SK-N-SH (cell line): ENCODE measurements around the gene IFITM5. TPM values are rescaled to one million over a fixed set of nuclear protein-coding genes. Genes with fewer than 3 reads are reported as not detected.

Experiments used
- CTCF ChIA-PET: fragments of 300-600, 350-600 bp; formaldehyde crosslinking; extraction: SDS; loops from one replicate; lab custom pipeline; 2021; lab: Yijun Ruan, JAX
- POLR2A ChIA-PET: fragments of 350-600 bp; sonication (Branson Sonifier 250); formaldehyde crosslinking; extraction: SDS; loops from one replicate; lab custom pipeline; 2020; ENCODE audit warnings: antibody characterized with exemption, inconsistent platforms; lab: Yijun Ruan, JAX
- DNase-seq: peaks from one replicate; pipeline ENCODE4 v3.0.0; 2012
- H2AFZ ChIP-seq: fragments of 200-600 bp; sonication (generic); 2 replicates; pipeline ENCODE4 v1.8.1; 2016; ENCODE audit warnings: antibody characterized with exemption, mild to moderate bottlenecking, low read depth
- H3F3A ChIP-seq: fragments of 200-600 bp; sonication (generic); replicated peaks from 2 replicates; pipeline ENCODE3; 2016; ENCODE audit warnings: antibody characterized with exemption, mild to moderate bottlenecking; ENCODE audit not compliant: insufficient read depth
- H3K27ac ChIP-seq, 2 experiments: fragments of 200-500 bp in 1 of 2; fragments of 200-600 bp in 1 of 2; sonication (Bioruptor generic) in 1 of 2; sonication (generic), shearing (Covaris generic) in 1 of 2; 2 replicates each; pipeline versions ENCODE4 v1.5.1 to v1.6.1; 2014 to 2016; ENCODE audit warnings: low read depth in 2 of 2, inconsistent platforms in 1 of 2, low read length in 1 of 2, mild to moderate bottlenecking in 1 of 2, mixed read lengths in 1 of 2
- H3K27me3 ChIP-seq: fragments of 200-600 bp; sonication (generic), shearing (Covaris generic); 2 replicates; pipeline ENCODE4 v1.6.1; 2016; ENCODE audit warnings: mixed run types; ENCODE audit not compliant: insufficient read depth
- H3K36me3 ChIP-seq, 2 experiments: fragments of 200-500 bp in 1 of 2; fragments of 200-600 bp in 1 of 2; sonication (Bioruptor generic) in 1 of 2; sonication (generic) in 1 of 2; replicated peaks in 1 of 2; 2 replicates each; pipeline versions ENCODE3 to v1.5.1; 2014 to 2016; ENCODE audit warnings: low read length in 1 of 2, mild to moderate bottlenecking in 1 of 2; ENCODE audit not compliant: insufficient read depth in 2 of 2, control insufficient read depth in 1 of 2
- H3K4me1 ChIP-seq, 2 experiments: fragments of 200-500 bp in 1 of 2; fragments of 200-600 bp in 1 of 2; sonication (Bioruptor generic) in 1 of 2; sonication (generic), shearing (Covaris generic) in 1 of 2; 2 replicates each; pipeline versions ENCODE4 v1.5.1 to v1.6.1; 2014 to 2016; ENCODE audit warnings: low read depth in 1 of 2, low read length in 1 of 2, mixed run types in 1 of 2; ENCODE audit not compliant: insufficient read depth in 2 of 2, control insufficient read depth in 1 of 2
- H3K4me2 ChIP-seq: fragments of 200-600 bp; sonication (generic), shearing (Covaris generic); 2 replicates; pipeline ENCODE4 v1.6.1; 2017; ENCODE audit warnings: mixed run types
- H3K4me3 ChIP-seq, 2 experiments: fragments of 200-500 bp in 1 of 2; fragments of 200-600 bp in 1 of 2; sonication (Bioruptor generic) in 1 of 2; sonication (generic), shearing (Covaris generic) in 1 of 2; 2 replicates each; pipeline versions ENCODE4 v1.5.1 to v1.8.1; 2014 to 2016; ENCODE audit warnings: low read depth in 2 of 2, inconsistent platforms in 1 of 2, low read length in 1 of 2, mild to moderate bottlenecking in 1 of 2, mixed read lengths in 1 of 2, moderate library complexity in 1 of 2
- H3K79me2 ChIP-seq: fragments of 200-600 bp; sonication (generic); 2 replicates; pipeline ENCODE4 v1.8.1; 2017; ENCODE audit warnings: mild to moderate bottlenecking; ENCODE audit not compliant: insufficient read depth
- H3K9ac ChIP-seq: fragments of 200-600 bp; sonication (generic); 2 replicates; pipeline ENCODE4 v1.6.1; 2017; ENCODE audit warnings: mixed run types
- H3K9me2 ChIP-seq: fragments of 200-600 bp; sonication (generic); 2 replicates; pipeline ENCODE4 v1.6.1; 2017; ENCODE audit warnings: mixed run types
- H3K9me3 ChIP-seq: fragments of 200-600 bp; sonication (generic); 2 replicates; pipeline ENCODE4 v1.6.1; 2017; ENCODE audit warnings: mixed run types, mild to moderate bottlenecking, moderate library complexity
- H4K20me1 ChIP-seq: fragments of 200-600 bp; sonication (generic); 2 replicates; pipeline ENCODE4 v1.6.1; 2017; ENCODE audit warnings: mild to moderate bottlenecking, mixed run types; ENCODE audit not compliant: insufficient read depth
- CHD2 ChIP-seq: fragments of 150-350 bp; IDR thresholded peaks from 2 replicates; pipeline ENCODE4 v1.6.1; 2018; ENCODE audit warnings: low read length; ENCODE audit not compliant: partially characterized antibody
- CTCF ChIP-seq: fragments of 200-600 bp; sonication (generic); IDR thresholded peaks from 2 replicates; pipeline ENCODE4 v1.6.1; 2017; ENCODE audit warnings: antibody characterized with exemption, mild to moderate bottlenecking, moderate library complexity
- ELF1 ChIP-seq: IDR thresholded peaks from 2 replicates; pipeline ENCODE4 v1.4.0; 2012
- EZH2phosphoT487 ChIP-seq: fragments of 200-600 bp; sonication (generic); IDR thresholded peaks from 2 replicates; pipeline ENCODE4 v1.6.1; 2017; ENCODE audit warnings: low read depth, mixed run types, mild to moderate bottlenecking, antibody characterized with exemption, moderate library complexity, borderline replicate concordance
- FOSL2 ChIP-seq: IDR thresholded peaks from 2 replicates; pipeline ENCODE4 v1.4.0; 2012; ENCODE audit warnings: low read depth, mild to moderate bottlenecking, moderate library complexity, borderline replicate concordance
- FOXJ3 ChIP-seq: sonication (generic); formaldehyde crosslinking; IDR thresholded peaks from 2 replicates; pipeline ENCODE4 v1.5.1; 2020; ENCODE audit warnings: mild to moderate bottlenecking, missing genetic modification reagents
- FOXM1 ChIP-seq: IDR thresholded peaks from 2 replicates; pipeline ENCODE4 v1.4.0; 2012; ENCODE audit warnings: low read depth, mild to moderate bottlenecking
- NRF1 ChIP-seq: IDR thresholded peaks from 2 replicates; pipeline ENCODE4 v1.6.1; 2012; ENCODE audit warnings: low read depth, mild to moderate bottlenecking, low read length
- RAD21 ChIP-seq: IDR thresholded peaks from 2 replicates; pipeline ENCODE4 v1.6.1; 2012; ENCODE audit warnings: mild to moderate bottlenecking, low read length
- REST ChIP-seq: IDR thresholded peaks from 2 replicates; pipeline ENCODE4 v1.6.1; 2012; ENCODE audit warnings: mild to moderate bottlenecking, low read depth, low read length, moderate library complexity
- RFX5 ChIP-seq: IDR thresholded peaks from 2 replicates; pipeline ENCODE4 v1.6.1; 2012; ENCODE audit warnings: mild to moderate bottlenecking, improper control_type of control experiment, low read length
- RXRA ChIP-seq: IDR thresholded peaks from 2 replicates; pipeline ENCODE4 v1.4.0; 2012; ENCODE audit warnings: low read depth, mild to moderate bottlenecking, borderline replicate concordance
- TAF1 ChIP-seq: IDR thresholded peaks from 2 replicates; pipeline ENCODE4 v1.6.1; 2012; ENCODE audit warnings: low read depth, mild to moderate bottlenecking, low read length, moderate library complexity, borderline replicate concordance
- USF1 ChIP-seq: IDR thresholded peaks from 2 replicates; pipeline ENCODE4 v1.4.0; 2012; ENCODE audit warnings: low read depth, borderline replicate concordance
- YY1 ChIP-seq: IDR thresholded peaks from 2 replicates; pipeline ENCODE4 v1.4.0; 2012; ENCODE audit warnings: low read depth, mild to moderate bottlenecking
- WGBS: methylation state at CpG from one replicate; pipeline ENCODE4 v1.1.6; 2017; ENCODE audit warnings: low lambda C conversion rate; 5-methylcytosine and 5-hydroxymethylcytosine counted together
- polyA plus RNA-seq, 3 experiments: library from polyadenylated mRNA; depleted of rRNA; stranded (reverse); fragments of >200 nt; gene quantifications; 2 replicates each; pipeline ENCODE4 v1.2.3, GENCODE V29; 2012

IFITM5 gene
- polyA plus RNA-seq, 1 of the 3 experiments (the other 2 are of a cell fraction) = not detected

GRCh38 chr11:261624-262023, 37.7 kb downstream of the IFITM5 start:
- Histone ChIP-seq H3K9ac (no peak overlapping the region), H3K27me3 (no peaks in the 10 kb centered on the region), H3F3A (peaks cover 8% of the 10 kb centered on the region), H3K79me2 (no peaks in the 10 kb centered on the region), H3K4me2 (no peak overlapping the region), H3K36me3 (no peaks in the 10 kb centered on the region), H2AFZ (no peak overlapping the region), H3K27ac (no peak overlapping the region), H3K4me3 (no peak overlapping the region), H4K20me1 (no peaks in the 10 kb centered on the region), H3K4me1 (no peaks in the 10 kb centered on the region), H3K9me2 (no peaks in the 10 kb centered on the region), H3K9me3 (no peaks in the 10 kb centered on the region)
- ChIA-PET CTCF (interaction anchor here (1.0 to 1.8 kb wide), 2 partner anchors 11 to 23 kb away, joined by 3 to 12 read pairs; no protein-coding TSS in a partner anchor), POLR2A (no interaction called here)
- TF ChIP-seq FOXM1 = no peak
- no peak for TF ChIP-seq TAF1
- TF ChIP-seq CHD2 = no peak
- TF ChIP-seq REST = no peak
- TF ChIP-seq FOXJ3 = no peak
- TF ChIP-seq RFX5 = no peak
- no peak for TF ChIP-seq USF1
- no peak for TF ChIP-seq FOSL2
- no peak for TF ChIP-seq ELF1
- no peak for TF ChIP-seq RXRA
- TF ChIP-seq YY1 = no peak
- TF ChIP-seq NRF1 = no peak
- WGBS = 24% methylated on average over 4 of the region's 4 CpGs
- DNase-seq = no peak

GRCh38 chr11:259413-259812, 39.9 kb downstream of the IFITM5 start:
- H3K4me3 ChIP-seq = no peak overlapping the region
- no peak overlapping the region for H3K4me2 ChIP-seq
- no peaks in the 10 kb centered on the region for H3K9me2 ChIP-seq
- no peak for DNase-seq
- CTCF ChIA-PET = interaction anchor here (1.7 kb wide), 1 partner anchor 9 kb away, joined by 5 read pairs; no protein-coding TSS in a partner anchor
- H3K36me3 ChIP-seq = no peaks in the 10 kb centered on the region
- H3K27ac ChIP-seq = no peak overlapping the region
- H3K4me1 ChIP-seq = no peaks in the 10 kb centered on the region
- no peaks in the 10 kb centered on the region for H3K9me3 ChIP-seq
- H3F3A ChIP-seq = peaks cover 8% of the 10 kb centered on the region
- WGBS = 65% methylated on average over 10 of the region's 10 CpGs
- no peak for TF ChIP-seq CTCF
- TF ChIP-seq USF1 = no peak
- TF ChIP-seq RXRA = no peak
- no peak for TF ChIP-seq EZH2phosphoT487
- TF ChIP-seq RAD21 = no peak
- TF ChIP-seq, all 33 proteins: peak for 0
- no peaks in the 10 kb centered on the region for H4K20me1 ChIP-seq
- no peaks in the 10 kb centered on the region for H3K79me2 ChIP-seq
- no peak overlapping the region for H2AFZ ChIP-seq
- no peak overlapping the region for H3K9ac ChIP-seq
- H3K27me3 ChIP-seq = no peaks in the 10 kb centered on the region
- POLR2A ChIA-PET = no interaction called here
